NT2/D1 (cell line): ENCODE results near the gene HECW1.
"Not testable (repeated sequence)": the region's sequence is repeated elsewhere in the genome, so short reads cannot be mapped to it uniquely, and the experiment has no call there.

Experiments used
- DNase-seq: peaks from one replicate; pipeline ENCODE4 v3.0.0-alpha.2; 2011; ENCODE audit warnings: low read depth, low spot score
- H3K27me3 ChIP-seq: 2 replicates; pipeline ENCODE4 v1.6.0; 2011; ENCODE audit warnings: mild to moderate bottlenecking; ENCODE audit not compliant: insufficient read length, insufficient read depth
- H3K36me3 ChIP-seq: 2 replicates; pipeline ENCODE4 v1.6.1; 2011; ENCODE audit warnings: mild to moderate bottlenecking, low read length, mixed read lengths; ENCODE audit not compliant: insufficient read depth, insufficient read length
- H3K4me1 ChIP-seq: 2 replicates; pipeline ENCODE4 v1.5.1; 2011; ENCODE audit not compliant: insufficient read depth, insufficient read length
- H3K4me3 ChIP-seq: 2 replicates; pipeline ENCODE4 v1.5.1; 2011; ENCODE audit warnings: low read depth; ENCODE audit not compliant: insufficient read length
- H3K9ac ChIP-seq: 2 replicates; pipeline ENCODE4 v1.6.0; 2011; ENCODE audit warnings: low read depth; ENCODE audit not compliant: insufficient read length
- H3K9me3 ChIP-seq: 2 replicates; pipeline ENCODE4 v1.5.1; 2011; ENCODE audit warnings: mild to moderate bottlenecking, low read length; ENCODE audit not compliant: insufficient read depth
- SUZ12 ChIP-seq: IDR thresholded peaks from 2 replicates; pipeline ENCODE4 v1.6.1; 2011; ENCODE audit not compliant: insufficient read length, insufficient read depth; ENCODE audit errors: extremely low read depth
- YY1 ChIP-seq: IDR thresholded peaks from 2 replicates; pipeline ENCODE4 v1.6.1; 2011; ENCODE audit not compliant: insufficient read length, insufficient read depth
- ZNF274 ChIP-seq: IDR thresholded peaks from 2 replicates; pipeline ENCODE4 v1.6.1; 2011; ENCODE audit warnings: mild to moderate bottlenecking, low read depth, low read length

HECW1 gene

DNA sequence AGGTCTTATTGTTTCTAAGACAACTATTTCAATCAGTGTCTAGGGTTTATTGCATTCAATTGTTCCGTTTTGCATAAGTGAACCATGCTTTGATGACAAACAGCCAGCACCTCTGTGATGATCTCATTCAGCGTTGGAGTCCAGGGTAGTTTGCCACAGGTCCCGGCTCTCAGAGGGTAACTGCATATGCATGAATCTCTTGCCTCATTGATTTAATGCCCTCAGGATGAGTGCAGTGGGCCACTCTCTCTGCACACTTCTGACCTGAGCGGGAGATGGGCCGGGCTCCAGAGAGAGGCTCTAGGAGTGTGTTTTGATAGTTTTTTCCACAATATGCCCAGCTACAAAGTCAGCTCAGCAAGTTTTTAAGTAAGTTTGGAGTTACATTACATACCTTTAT is 83.9 kb downstream of the HECW1 start:
- H3K4me3 ChIP-seq: no peak overlapping the region
- peaks cover 19% of the 10 kb centered on the region for H3K4me1 ChIP-seq
- no peak overlapping the region for H3K9ac ChIP-seq
- TF ChIP-seq YY1 (no peak), SUZ12 (no peak), ZNF274 (no peak)
- no peaks in the 10 kb centered on the region for H3K27me3 ChIP-seq
- H3K36me3 ChIP-seq: no peaks in the 10 kb centered on the region
- no peak for DNase-seq
- no peaks in the 10 kb centered on the region for H3K9me3 ChIP-seq

DNA sequence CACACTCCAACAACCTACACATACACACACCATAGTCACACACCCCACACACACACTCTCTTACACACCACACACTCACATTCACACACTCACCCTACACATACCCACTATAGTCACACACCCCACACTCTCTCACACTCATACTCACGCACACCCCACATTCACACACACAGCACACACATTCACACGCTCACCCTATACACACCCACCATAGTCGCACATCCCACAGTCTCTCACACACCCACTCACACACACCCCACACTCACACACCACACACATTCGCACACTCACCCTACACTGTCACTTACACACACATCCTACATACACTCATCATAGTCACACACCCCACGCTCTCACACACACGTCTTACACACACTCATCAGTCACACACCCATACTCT is 85.6 kb downstream of the HECW1 start:
- no peak overlapping the region for H3K9ac ChIP-seq
- no peak for TF ChIP-seq SUZ12
- TF ChIP-seq YY1: no peak
- TF ChIP-seq ZNF274: no peak

DNA sequence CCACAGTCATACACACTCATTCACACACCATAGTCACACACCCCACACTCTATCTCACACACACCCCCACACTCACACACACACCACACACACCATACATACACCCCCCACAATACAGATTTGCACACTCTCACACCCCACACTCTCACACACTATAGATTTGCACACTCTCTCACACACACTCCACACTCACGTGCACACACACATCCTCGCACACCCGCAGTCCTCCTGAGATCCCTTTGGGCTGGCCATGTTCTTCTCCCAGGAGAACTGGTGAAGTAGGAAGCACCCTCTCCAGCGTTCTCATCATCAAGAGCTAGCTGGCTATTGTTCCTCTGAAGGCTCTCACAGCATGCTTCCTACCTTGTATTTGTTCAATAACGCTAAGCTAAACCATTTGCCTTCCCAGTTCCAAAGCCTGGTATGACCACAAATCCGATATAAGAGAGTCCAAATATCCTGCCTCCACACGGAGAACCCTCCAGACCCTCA is 86.2 kb downstream of the HECW1 start:
- Histone ChIP-seq H3K36me3 (no peaks in the 10 kb centered on the region), H3K9ac (no peak overlapping the region), H3K27me3 (no peaks in the 10 kb centered on the region), H3K9me3 (no peaks in the 10 kb centered on the region), H3K4me1 (peaks cover 19% of the 10 kb centered on the region), H3K4me3 (no peak overlapping the region)
- DNase-seq: no peak
- no peak for TF ChIP-seq ZNF274
- no peak for TF ChIP-seq SUZ12
- TF ChIP-seq YY1: no peak

More for the DNA sequence above, 85.6 kb downstream of the HECW1 start:
- Histone ChIP-seq H3K4me1 (peaks cover 19% of the 10 kb centered on the region), H3K4me3 (no peak overlapping the region), H3K27me3 (no peaks in the 10 kb centered on the region), H3K36me3 (no peaks in the 10 kb centered on the region), H3K9me3 (no peaks in the 10 kb centered on the region)
- DNase-seq: no peak

DNA sequence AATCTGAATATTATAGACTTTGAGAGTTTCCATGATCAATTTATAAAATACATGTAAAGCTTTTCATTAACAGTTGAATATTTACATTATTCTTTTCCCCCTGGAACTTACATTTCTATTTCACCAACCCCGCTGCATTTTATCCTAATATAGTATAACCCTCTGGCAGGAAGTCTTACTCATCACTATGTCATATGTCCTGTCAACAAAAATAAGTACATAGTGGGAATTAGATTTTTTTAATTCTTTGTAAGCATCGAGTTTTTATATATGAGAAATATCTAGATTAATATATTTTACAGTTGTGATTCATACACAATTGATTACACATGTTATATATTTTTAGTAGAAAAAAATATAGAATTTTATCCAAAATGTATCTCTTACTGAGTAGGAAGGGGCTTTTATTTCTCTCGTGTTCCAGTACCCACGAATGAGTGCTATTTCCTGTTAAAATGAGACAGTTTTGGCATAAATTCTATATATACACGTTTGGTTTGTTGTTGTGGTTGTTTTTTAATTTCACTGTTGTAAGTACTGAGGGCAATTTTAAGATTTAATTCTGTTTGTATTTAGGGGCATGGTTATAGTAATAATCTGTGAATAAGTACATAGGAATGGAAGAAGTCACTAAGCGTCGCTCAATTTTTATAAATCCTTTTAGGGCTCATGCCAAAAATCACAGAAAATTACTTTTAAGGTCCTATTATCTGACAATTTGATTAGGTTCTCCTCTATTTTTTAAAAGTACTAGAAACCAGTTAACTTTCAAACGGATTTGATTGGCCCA is 87.1 kb downstream of the HECW1 start:
- Histone ChIP-seq H3K4me1 (peaks cover 19% of the 10 kb centered on the region), H3K27me3 (no peaks in the 10 kb centered on the region), H3K9me3 (no peaks in the 10 kb centered on the region), H3K36me3 (no peaks in the 10 kb centered on the region), H3K9ac (no peak overlapping the region), H3K4me3 (no peak overlapping the region)
- no peak for DNase-seq
- TF ChIP-seq SUZ12: no peak
- TF ChIP-seq ZNF274: no peak
- no peak for TF ChIP-seq YY1

DNA sequence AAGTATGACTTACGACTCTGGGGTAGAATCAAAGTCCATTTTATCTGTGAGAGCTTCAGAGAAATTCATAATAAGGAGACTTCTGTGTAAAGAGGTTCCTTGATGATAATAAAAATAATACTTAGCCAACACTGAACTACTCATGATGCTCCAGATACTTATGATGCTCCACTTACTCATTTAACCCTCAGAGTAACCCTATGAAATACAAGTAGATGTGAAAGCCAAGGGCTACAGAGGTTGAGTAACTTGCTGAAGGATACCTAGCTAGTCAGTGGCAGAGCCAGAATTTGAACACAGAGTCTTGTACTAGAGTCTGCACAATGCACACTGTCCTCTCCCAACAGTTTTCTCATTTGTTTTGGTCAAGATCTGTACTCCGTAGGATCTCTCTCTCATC is 89.5 kb downstream of the HECW1 start:
- no peak overlapping the region for H3K4me3 ChIP-seq
- H3K9me3 ChIP-seq: no peaks in the 10 kb centered on the region
- peaks cover 15% of the 10 kb centered on the region for H3K4me1 ChIP-seq
- no peak for TF ChIP-seq SUZ12
- TF ChIP-seq ZNF274: no peak
- no peak for TF ChIP-seq YY1
- no peaks in the 10 kb centered on the region for H3K36me3 ChIP-seq
- no peak overlapping the region for H3K9ac ChIP-seq
- DNase-seq: no peak
- H3K27me3 ChIP-seq: no peaks in the 10 kb centered on the region

DNA sequence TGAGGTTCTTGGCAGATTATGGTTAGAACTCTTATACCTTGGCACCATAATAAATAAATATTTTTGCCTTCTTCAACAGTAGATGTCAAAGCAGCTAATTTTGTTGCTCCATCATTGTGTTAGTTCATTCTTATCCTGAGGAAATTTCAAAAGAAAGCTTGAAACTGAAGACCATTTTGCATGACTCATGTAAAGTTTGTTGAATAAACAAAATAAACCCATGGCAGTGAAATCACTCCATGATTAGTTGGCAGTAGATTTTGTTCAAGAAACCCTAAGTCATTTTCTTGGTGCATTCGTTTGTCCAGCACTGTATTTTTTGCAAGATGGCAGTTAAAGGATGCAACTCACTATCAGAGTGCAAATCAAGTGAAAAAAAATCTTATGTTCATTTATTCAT is 91.6 kb downstream of the HECW1 start:
- no peaks in the 10 kb centered on the region for H3K4me1 ChIP-seq
- TF ChIP-seq YY1 (no peak), SUZ12 (no peak), ZNF274 (no peak)
- no peak overlapping the region for H3K9ac ChIP-seq
- no peak for DNase-seq
- H3K4me3 ChIP-seq: no peak overlapping the region
- no peaks in the 10 kb centered on the region for H3K9me3 ChIP-seq
- H3K36me3 ChIP-seq: no peaks in the 10 kb centered on the region
- H3K27me3 ChIP-seq: no peaks in the 10 kb centered on the region

DNA sequence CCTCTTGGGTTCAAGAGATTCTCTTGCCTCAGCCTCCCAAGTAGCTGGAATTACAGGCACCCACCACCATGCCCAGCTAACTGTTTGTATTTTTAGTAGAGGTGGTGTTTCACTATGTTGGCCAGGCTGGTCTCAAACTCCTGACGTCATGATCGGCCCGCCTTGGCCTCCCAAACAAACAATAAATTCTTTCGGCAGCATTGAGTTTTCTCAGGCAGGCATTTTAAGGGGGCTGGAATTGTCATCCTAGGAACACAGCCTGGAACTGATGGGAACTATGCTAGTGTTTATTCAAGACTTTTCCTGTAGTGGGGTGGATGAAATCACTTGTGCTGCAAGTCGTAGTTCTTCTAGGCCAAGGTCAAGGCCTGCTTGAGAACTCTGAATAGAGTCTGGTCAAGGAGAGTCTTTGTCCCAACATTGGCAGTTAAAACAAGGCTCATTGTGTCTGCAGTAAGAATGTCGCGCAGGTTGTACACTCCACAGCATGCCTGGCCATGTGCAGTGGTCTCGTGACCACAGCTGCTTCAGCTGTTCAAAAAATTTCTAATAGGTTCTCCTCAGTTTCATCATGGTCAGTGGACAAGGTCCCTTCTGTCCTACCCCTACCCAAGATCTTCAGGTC is 92.8 kb downstream of the HECW1 start:
- TF ChIP-seq YY1 (no peak), ZNF274 (no peak)
- no peak for DNase-seq
- no peaks in the 10 kb centered on the region for H3K36me3 ChIP-seq
- H3K4me1 ChIP-seq: no peaks in the 10 kb centered on the region
- no peak overlapping the region for H3K4me3 ChIP-seq
- H3K9me3 ChIP-seq: no peaks in the 10 kb centered on the region
- H3K9ac ChIP-seq: no peak overlapping the region
- no peaks in the 10 kb centered on the region for H3K27me3 ChIP-seq

DNA sequence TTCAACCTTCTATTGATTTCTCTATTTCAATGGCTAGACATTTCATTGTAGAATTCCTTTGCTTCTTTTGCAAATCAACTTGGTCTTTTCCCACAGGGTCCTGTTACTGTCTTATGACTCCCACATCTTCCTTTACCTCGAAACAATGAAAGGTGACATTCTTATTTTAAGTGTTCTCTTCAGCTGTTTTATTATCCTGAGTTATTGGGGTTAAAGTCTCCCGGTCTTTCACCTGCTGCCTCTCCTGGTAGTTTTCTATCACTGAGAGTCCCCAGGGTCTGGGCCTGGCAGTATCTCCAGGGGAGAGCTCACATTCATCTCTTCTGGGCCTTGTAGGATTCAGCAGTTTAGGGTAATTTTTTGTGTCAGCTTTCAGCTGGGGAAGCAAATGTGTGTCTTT is 95.8 kb downstream of the HECW1 start:
- no peaks in the 10 kb centered on the region for H3K36me3 ChIP-seq
- no peaks in the 10 kb centered on the region for H3K4me1 ChIP-seq
- DNase-seq: no peak
- no peaks in the 10 kb centered on the region for H3K27me3 ChIP-seq
- H3K4me3 ChIP-seq: no peak overlapping the region
- TF ChIP-seq SUZ12 (no peak), YY1 (no peak), ZNF274 (no peak)
- no peaks in the 10 kb centered on the region for H3K9me3 ChIP-seq
- H3K9ac ChIP-seq: no peak overlapping the region

DNA sequence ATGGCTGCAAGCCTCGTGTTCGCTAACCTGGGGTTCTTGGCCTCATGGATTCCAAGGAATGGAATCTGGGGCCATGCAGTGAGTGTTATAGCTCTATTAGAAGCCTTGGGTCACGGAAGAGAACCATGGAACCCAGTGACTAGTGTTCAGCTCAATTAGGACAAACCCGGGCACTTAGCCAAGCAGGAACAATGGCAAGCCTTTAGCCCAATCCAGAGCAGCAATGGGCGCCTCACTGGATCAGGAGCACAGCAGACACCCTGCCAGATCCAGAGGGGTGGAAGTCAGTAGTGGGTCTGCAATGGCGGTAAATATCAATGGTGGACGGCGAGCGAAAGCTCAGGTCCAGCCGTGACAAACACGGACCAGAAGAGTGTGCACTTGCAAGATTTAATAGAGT is 98.1 kb downstream of the HECW1 start:
- H3K27me3 ChIP-seq, H3K9ac ChIP-seq, H3K9me3 ChIP-seq, DNase-seq, H3K36me3 ChIP-seq, H3K4me1 ChIP-seq, H3K4me3 ChIP-seq: not testable (repeated sequence)
